GM20000 (cell line): ENCODE results near the gene LRP2BP.
"Not testable (repeated sequence)": the region's sequence is repeated elsewhere in the genome, so short reads cannot be mapped to it uniquely, and the experiment has no call there.

ENCODE experiments used
- DNase-seq: peaks from one replicate; pipeline ENCODE4 v3.0.0; 2012; ENCODE audit warnings: low spot score
- TF ChIP-seq, protein P1 (sequence below): IDR thresholded peaks from 2 replicates; pipeline ENCODE4 v1.5.1; 2012; ENCODE audit warnings: mild to moderate bottlenecking, control low read depth; ENCODE audit errors: extremely low read depth, missing control alignments

Gene LRP2BP

DNA sequence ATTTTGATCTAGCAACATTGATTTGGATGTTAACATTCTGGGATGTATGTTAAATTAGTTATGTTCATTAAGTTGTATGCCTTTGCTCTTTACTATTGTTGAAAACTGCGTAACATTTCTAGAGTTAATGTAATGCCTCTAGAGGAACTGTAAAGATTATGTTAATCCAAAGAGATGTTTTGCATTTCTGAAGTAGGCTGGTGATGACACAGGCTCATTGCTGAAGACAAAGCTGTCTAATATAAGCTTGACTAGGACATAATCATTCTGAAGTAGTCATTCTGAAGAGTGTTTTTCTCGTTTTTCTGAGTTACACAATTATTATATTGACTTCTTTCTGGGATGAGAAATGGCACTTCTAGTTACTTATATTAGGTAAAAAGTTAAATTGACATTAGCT lies 72.9 kb downstream of the LRP2BP start:
- TF ChIP-seq, protein P1, sequence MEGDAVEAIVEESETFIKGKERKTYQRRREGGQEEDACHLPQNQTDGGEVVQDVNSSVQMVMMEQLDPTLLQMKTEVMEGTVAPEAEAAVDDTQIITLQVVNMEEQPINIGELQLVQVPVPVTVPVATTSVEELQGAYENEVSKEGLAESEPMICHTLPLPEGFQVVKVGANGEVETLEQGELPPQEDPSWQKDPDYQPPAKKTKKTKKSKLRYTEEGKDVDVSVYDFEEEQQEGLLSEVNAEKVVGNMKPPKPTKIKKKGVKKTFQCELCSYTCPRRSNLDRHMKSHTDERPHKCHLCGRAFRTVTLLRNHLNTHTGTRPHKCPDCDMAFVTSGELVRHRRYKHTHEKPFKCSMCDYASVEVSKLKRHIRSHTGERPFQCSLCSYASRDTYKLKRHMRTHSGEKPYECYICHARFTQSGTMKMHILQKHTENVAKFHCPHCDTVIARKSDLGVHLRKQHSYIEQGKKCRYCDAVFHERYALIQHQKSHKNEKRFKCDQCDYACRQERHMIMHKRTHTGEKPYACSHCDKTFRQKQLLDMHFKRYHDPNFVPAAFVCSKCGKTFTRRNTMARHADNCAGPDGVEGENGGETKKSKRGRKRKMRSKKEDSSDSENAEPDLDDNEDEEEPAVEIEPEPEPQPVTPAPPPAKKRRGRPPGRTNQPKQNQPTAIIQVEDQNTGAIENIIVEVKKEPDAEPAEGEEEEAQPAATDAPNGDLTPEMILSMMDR, result no peak
- no peak for DNase-seq

DNA sequence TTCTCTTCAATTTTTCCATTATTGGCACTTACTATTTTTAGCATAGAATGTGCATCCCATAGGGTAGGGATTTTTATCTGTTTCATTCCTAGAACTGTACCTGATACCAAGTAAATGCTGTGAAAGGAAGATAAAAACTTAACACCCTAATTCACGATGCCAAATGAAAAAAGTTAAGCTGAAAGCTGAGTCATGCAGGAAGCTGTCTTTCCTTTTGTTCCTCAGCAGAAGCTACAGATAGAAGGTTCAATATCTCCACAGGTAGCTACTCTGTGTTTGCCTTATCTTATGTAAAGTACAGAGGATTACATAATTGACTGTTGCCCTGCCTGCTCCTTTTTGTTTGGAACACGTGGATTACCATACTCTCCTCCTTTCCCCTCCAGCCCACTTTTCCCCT lies 77.0 kb downstream of the LRP2BP start:
- TF ChIP-seq, protein P1, result no peak
- no peak for DNase-seq

DNA sequence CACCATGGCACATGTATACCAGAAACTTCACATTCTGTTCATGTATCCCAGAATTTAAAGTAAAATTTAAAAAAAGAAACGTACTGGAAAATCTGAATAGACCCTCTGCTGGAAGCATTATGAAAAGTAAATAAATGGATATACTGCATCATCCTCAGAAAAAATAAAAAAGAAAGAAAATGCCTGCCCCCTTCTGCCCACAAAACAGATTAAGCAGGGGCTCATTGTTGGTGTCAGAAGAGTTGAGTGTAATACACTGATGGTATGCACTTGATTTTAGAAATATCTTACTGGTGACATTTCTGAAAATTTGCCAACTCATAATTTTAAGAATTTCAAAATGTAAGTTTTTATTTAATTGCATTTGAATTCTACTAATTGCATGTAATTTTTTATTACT lies 77.8 kb downstream of the LRP2BP start:
- no peak for DNase-seq
- TF ChIP-seq, protein P1, result no peak

DNA sequence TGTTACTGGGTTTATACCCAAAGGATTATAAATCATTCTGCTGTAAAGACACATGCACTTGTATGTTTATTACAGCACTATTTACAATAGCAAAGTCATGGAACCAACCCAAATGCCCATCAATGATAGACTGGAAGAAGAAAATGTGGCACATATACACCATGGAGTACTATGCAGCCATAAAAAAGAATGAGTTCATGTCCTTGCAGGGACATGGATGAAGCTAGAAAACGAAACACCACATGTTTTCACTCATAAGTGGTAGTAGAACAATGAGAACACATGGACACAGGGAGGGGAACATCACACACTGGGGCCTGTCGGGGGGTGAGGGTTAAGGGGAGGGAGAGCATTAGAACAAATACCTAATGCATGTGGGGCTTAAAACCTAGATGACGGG lies 78.3 kb downstream of the LRP2BP start:
- not testable (repeated sequence) for DNase-seq
